Measurements from ENCODE around the gene CCDC9.

CCDC9 gene

DNA sequence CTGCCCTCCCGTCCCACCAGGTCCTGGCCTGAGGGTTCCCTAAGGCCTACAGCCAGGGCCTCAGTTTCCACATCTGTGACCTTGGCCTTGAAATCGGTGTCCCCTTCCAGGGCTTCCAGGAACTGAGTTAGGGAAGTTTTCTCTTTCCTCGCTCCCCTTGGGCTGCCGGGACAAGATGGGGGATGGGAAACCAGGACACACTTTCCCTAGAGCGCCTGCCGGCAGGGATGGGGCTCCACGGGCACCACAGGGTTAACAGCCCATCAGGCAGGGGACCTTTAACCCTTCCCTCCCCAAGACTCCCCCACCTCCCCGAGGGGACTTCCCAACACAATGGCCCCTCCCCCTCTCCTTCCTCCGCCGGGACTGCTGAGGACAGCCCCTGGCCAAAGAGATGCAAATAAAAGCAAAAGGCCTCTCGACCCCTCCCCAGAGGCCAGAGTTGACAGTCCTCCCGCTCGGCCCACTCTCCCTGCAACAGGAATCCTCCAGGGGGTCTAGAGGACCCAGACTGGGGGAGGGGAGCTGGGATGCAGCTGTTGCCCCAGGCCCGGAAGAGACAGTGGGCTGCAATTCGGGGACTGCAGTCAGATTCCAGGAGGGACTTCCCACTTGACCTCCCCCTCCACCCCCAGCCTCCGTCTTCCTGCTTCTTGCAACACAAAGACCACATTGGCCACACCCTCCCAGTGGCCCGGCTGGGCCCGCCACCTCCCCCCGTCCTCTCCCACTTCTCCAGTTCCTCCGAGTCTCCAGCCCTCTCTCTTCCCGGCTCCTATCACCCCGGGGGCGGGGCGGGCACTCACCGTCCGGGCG, 28.8 kb upstream of the CCDC9 start:
- Histone ChIP-seq H3K36me3 (peaks cover 0 to 14% (median 11%) of the 10 kb centered on the region in 3 donors), H3K9me3 (no peaks in the 10 kb centered on the region), H3K27me3 (no peaks in the 10 kb centered on the region), H3K27ac (peak overlapping the region; percentile 93 to 99), H3K4me3 (peak overlapping the region; percentile 82 to 91), H3K4me1 (peaks cover 0 to 52% (median 40%) of the 10 kb centered on the region in 4 donors)
- DNase-seq, result peak; percentile 93 to 96
- no peak for TF ChIP-seq CTCF (IDR thresholded peaks at IDR 0.05)
- intact Hi-C loops (cut with DNase I; ENCODE audit: low total_unique reads), result no loop called here

GRCh38 chr19:47228168-47228936, 28.0 kb upstream of the CCDC9 start:
- peaks cover 0 to 9% (median 7%) of the 10 kb centered on the region in 3 donors for H3K36me3 ChIP-seq
- H3K4me3 ChIP-seq, result peak overlapping the region; percentile 82 to 91
- peak overlapping the region; percentile 93 to 99 for H3K27ac ChIP-seq
- peak; percentile 46 to 76 for DNase-seq
- no peaks in the 10 kb centered on the region for H3K9me3 ChIP-seq
- TF ChIP-seq CTCF (IDR thresholded peaks at IDR 0.05), result no peak
- H3K27me3 ChIP-seq, result no peaks in the 10 kb centered on the region
- peaks cover 0 to 52% (median 42%) of the 10 kb centered on the region in 4 donors for H3K4me1 ChIP-seq
- intact Hi-C loops (cut with DNase I; ENCODE audit: low total_unique reads), result no loop called here

DNA sequence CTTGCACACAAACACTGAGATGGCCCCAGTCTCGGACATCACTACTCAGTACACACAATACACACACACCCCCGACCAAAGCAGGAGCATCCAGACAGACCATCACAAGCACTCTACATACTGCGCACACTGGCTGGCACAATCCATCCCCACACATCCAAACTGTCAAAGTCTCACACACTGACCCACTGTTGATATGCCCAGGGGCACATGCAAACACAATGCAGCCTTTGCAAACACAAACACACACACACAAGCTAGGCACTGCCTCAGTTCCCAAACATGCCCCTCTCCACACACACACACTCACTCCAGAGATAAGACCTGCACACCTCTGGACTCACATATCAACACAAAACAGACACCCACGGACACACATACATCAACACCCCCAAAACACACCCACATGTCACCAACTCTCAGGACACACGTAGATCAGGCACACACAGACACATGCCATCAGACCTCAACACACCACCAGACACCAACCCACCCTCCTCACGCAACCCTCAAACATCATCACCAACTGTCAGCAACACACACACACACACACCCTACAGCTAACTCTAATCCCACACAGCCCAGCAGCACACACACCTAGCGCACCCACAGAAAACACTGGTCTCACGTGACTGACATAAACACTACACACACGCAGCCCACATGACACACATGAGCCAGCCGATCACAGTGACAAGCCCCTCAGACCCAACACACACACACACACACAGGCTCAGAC, 27.2 kb upstream of the CCDC9 start:
- H3K9me3 ChIP-seq, result no peaks in the 10 kb centered on the region
- peaks cover 0 to 52% (median 42%) of the 10 kb centered on the region in 4 donors for H3K4me1 ChIP-seq
- no peak for TF ChIP-seq CTCF (IDR thresholded peaks at IDR 0.05)
- peak; percentile 45 to 74 for DNase-seq
- H3K27me3 ChIP-seq, result no peaks in the 10 kb centered on the region
- intact Hi-C loops (cut with DNase I; ENCODE audit: low total_unique reads), result no loop called here
- peak overlapping the region; percentile 82 to 91 for H3K4me3 ChIP-seq
- peaks cover 0 to 2% (median under 1%) of the 10 kb centered on the region in 3 donors for H3K36me3 ChIP-seq
- H3K27ac ChIP-seq, result peak overlapping the region; percentile 93 to 99

DNA sequence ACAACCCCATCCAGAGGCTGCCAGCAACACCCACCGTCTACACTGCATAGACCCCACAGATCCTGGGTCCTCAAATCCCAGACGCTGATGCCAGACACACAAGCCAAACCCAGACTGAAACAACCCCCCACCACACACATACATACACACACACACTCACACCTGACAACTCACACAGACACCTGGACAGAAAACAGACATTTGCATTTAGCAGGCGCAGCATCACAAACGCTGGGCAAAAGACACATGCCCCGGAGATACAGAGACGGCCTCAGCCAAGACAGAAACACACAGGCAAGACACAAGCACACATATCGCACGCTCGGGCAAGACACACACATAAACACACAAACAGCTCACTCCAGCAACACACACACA, 26.7 kb upstream of the CCDC9 start:
- no peaks in the 10 kb centered on the region for H3K9me3 ChIP-seq
- no peak for DNase-seq
- no peak for TF ChIP-seq CTCF (IDR thresholded peaks at IDR 0.05)
- peak overlapping the region; percentile 93 to 99 for H3K27ac ChIP-seq
- peak overlapping the region; percentile 82 to 91 for H3K4me3 ChIP-seq
- no peaks in the 10 kb centered on the region for H3K27me3 ChIP-seq
- intact Hi-C loops (cut with DNase I; ENCODE audit: low total_unique reads), result no loop called here
- H3K4me1 ChIP-seq, result peaks cover 0 to 52% (median 42%) of the 10 kb centered on the region in 4 donors
- H3K36me3 ChIP-seq, result no peaks in the 10 kb centered on the region
